ENCODE data around the gene NCAPD3. TPM values are rescaled to one million over a fixed set of nuclear protein-coding genes. Genes with fewer than 3 reads are reported as not detected.

The NCAPD3 gene
- total and polyA plus RNA-seq, 4 donors, result 4.4 to 23.5 (median 16.5) TPM

DNA sequence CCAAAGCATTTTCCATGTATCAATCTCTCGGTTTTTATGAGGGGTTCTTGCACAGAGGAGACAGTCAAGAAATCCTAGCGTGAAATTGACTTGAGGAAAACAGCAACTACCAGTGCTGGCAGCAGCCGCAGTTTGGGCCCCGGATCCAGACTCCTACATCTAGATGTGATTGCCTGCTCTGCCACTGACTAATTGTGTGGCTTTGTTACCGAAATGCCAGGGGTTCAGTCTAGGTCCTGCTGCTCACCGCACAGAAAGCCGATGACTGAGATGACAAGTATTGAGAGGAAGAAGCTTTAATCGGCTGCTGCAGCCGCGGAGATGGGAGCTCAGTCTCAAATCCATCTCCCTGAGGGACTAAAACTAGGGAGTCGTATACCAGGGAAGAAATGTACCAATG lies 44.2 kb upstream of the NCAPD3 start:
- Histone ChIP-seq H3K27me3 (ENCODE audit: control insufficient read depth in 3 of 3, insufficient read depth in 3 of 3, low read length in 2 of 3) (peaks cover 3 to 27% (median 16%) of the 10 kb centered on the region in 3 donors), H3K4me3 (no peak overlapping the region), H3K9me3 (ENCODE audit: control insufficient read depth in 4 of 4, insufficient read depth in 3 of 4, low read length in 3 of 4) (no peaks in the 10 kb centered on the region), H3K27ac (ENCODE audit: low read depth in 1 of 2, low read length in 1 of 2) (no peak overlapping the region), H3K9ac (ENCODE audit: insufficient read depth in 1 of 2, low read length in 2 of 2) (no peak overlapping the region), H3K4me1 (ENCODE audit: control insufficient read depth in 5 of 5, insufficient read depth in 5 of 5, low read length in 5 of 5) (peaks cover 0 to 6% (median 0%) of the 10 kb centered on the region in 5 donors), H3K36me3 (ENCODE audit: control insufficient read depth in 4 of 4, insufficient read depth in 4 of 4, low read length in 4 of 4) (peaks cover 0 to 6% (median 3%) of the 10 kb centered on the region in 4 donors)
- DNase-seq (no peak), ATAC-seq (ENCODE audit: insufficient read depth, low FRiP score) (no peak)
- TF ChIP-seq, protein P1, sequence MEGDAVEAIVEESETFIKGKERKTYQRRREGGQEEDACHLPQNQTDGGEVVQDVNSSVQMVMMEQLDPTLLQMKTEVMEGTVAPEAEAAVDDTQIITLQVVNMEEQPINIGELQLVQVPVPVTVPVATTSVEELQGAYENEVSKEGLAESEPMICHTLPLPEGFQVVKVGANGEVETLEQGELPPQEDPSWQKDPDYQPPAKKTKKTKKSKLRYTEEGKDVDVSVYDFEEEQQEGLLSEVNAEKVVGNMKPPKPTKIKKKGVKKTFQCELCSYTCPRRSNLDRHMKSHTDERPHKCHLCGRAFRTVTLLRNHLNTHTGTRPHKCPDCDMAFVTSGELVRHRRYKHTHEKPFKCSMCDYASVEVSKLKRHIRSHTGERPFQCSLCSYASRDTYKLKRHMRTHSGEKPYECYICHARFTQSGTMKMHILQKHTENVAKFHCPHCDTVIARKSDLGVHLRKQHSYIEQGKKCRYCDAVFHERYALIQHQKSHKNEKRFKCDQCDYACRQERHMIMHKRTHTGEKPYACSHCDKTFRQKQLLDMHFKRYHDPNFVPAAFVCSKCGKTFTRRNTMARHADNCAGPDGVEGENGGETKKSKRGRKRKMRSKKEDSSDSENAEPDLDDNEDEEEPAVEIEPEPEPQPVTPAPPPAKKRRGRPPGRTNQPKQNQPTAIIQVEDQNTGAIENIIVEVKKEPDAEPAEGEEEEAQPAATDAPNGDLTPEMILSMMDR (IDR thresholded peaks at IDR 0.05; ENCODE audit: control extremely low read depth, extremely low read depth), result no peak
- WGBS, 2 donors, result 92 to 93% methylated on average over 11 of the region's 11 CpGs

DNA sequence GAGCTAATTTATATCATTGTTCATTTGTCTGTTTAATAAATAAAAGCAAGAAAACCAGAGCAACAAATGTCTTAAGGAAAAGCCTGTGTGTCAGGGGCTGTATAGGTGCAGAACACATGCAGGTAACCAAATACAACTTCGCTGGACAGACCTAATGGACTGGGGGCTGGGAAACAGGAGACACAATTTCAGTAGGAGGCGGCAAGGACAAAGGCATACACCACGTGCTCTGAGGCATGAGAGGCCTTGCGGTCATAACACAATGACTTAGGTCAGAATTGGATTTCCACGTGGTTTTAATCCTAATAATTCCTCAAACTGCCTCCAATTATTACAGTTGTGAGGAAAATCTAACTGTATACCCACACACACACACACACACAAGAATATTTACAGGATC lies 43.7 kb upstream of the NCAPD3 start:
- ATAC-seq (ENCODE audit: insufficient read depth, low FRiP score), result no peak
- peaks cover 0 to 9% (median 7%) of the 10 kb centered on the region in 4 donors for H3K36me3 ChIP-seq (ENCODE audit: control insufficient read depth in 4 of 4, insufficient read depth in 4 of 4, low read length in 4 of 4)
- no peaks in the 10 kb centered on the region for H3K9me3 ChIP-seq (ENCODE audit: control insufficient read depth in 4 of 4, insufficient read depth in 3 of 4, low read length in 3 of 4)
- DNase-seq, result no peak
- H3K27ac ChIP-seq (ENCODE audit: low read depth in 1 of 2, low read length in 1 of 2), result no peak overlapping the region
- peaks cover 3 to 22% (median 11%) of the 10 kb centered on the region in 3 donors for H3K27me3 ChIP-seq (ENCODE audit: control insufficient read depth in 3 of 3, insufficient read depth in 3 of 3, low read length in 2 of 3)
- H3K4me1 ChIP-seq (ENCODE audit: control insufficient read depth in 5 of 5, insufficient read depth in 5 of 5, low read length in 5 of 5), result peaks cover 0 to 1% (median 0%) of the 10 kb centered on the region in 5 donors
- no peak overlapping the region for H3K4me3 ChIP-seq
- H3K9ac ChIP-seq (ENCODE audit: insufficient read depth in 1 of 2, low read length in 2 of 2), result no peak overlapping the region
- 83 to 87% methylated on average over 5 of the region's 5 CpGs for WGBS, 2 donors
- TF ChIP-seq, protein P1 (IDR thresholded peaks at IDR 0.05; ENCODE audit: control extremely low read depth, extremely low read depth), result no peak

DNA sequence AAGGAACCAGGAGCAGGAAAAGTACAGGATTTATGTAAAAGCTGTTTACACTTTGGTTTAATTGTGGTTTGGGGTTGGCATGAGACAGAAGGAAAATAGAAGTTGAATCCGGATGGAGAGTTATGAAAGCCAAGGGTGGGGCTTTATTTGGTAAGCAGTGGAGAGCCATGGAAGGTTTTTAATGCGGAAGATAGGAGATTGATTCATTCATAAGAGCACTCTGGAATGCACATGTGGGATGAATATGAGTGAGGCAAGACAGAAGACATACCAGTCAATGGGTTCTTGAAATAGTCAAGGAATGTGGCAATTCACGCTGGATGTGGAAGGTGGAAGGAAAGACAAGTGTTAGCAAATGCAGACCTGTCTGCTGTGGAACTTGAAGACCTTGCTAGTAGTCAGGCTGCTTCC lies 43.1 kb upstream of the NCAPD3 start:
- H3K4me1 ChIP-seq (ENCODE audit: control insufficient read depth in 5 of 5, insufficient read depth in 5 of 5, low read length in 5 of 5), result peaks cover 0 to 1% (median 0%) of the 10 kb centered on the region in 5 donors
- TF ChIP-seq, protein P1 (IDR thresholded peaks at IDR 0.05; ENCODE audit: control extremely low read depth, extremely low read depth), result no peak
- no peaks in the 10 kb centered on the region for H3K9me3 ChIP-seq (ENCODE audit: control insufficient read depth in 4 of 4, insufficient read depth in 3 of 4, low read length in 3 of 4)
- peaks cover 3 to 17% (median 8%) of the 10 kb centered on the region in 3 donors for H3K27me3 ChIP-seq (ENCODE audit: control insufficient read depth in 3 of 3, insufficient read depth in 3 of 3, low read length in 2 of 3)
- no peak overlapping the region for H3K9ac ChIP-seq (ENCODE audit: insufficient read depth in 1 of 2, low read length in 2 of 2)
- ATAC-seq (ENCODE audit: insufficient read depth, low FRiP score) (peak; percentile 82), DNase-seq (no peak)
- peaks cover 4 to 14% (median 11%) of the 10 kb centered on the region in 4 donors for H3K36me3 ChIP-seq (ENCODE audit: control insufficient read depth in 4 of 4, insufficient read depth in 4 of 4, low read length in 4 of 4)
- H3K4me3 ChIP-seq, result no peak overlapping the region
- WGBS, 2 donors, result 10 to 18% methylated on average over 3 of the region's 3 CpGs
- H3K27ac ChIP-seq (ENCODE audit: low read depth in 1 of 2, low read length in 1 of 2), result peak overlapping the region in 1 of 2 donors; percentile 17

DNA sequence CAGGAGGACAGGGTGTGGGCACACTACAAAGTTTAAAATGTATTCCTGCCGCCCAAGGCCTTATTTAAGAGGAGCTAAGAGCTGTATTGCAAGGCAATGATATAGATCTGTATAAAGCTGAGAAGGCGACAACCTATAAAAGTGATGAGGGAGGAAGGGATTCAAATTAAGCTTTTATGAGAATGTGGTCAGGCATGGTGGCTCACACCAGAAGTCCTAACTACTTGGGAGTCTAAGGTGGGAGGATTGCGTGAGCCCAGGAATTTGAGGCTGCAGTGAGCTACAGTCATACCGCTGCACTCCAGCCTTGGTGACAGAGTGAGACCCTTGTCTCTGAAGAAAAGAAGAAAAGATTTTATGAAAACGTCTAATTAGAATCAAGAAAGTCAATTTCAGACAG lies 42.7 kb upstream of the NCAPD3 start:
- WGBS, 2 donors, result 70% methylated on average over 5 of the region's 5 CpGs
- H3K9ac ChIP-seq (ENCODE audit: insufficient read depth in 1 of 2, low read length in 2 of 2), result no peak overlapping the region
- peaks cover 7 to 18% (median 11%) of the 10 kb centered on the region in 4 donors for H3K36me3 ChIP-seq (ENCODE audit: control insufficient read depth in 4 of 4, insufficient read depth in 4 of 4, low read length in 4 of 4)
- DNase-seq (no peak), ATAC-seq (ENCODE audit: insufficient read depth, low FRiP score) (peak; percentile 6)
- no peak overlapping the region for H3K4me3 ChIP-seq
- H3K27me3 ChIP-seq (ENCODE audit: control insufficient read depth in 3 of 3, insufficient read depth in 3 of 3, low read length in 2 of 3), result peaks cover 3 to 14% (median 5%) of the 10 kb centered on the region in 3 donors
- no peaks in the 10 kb centered on the region for H3K9me3 ChIP-seq (ENCODE audit: control insufficient read depth in 4 of 4, insufficient read depth in 3 of 4, low read length in 3 of 4)
- TF ChIP-seq, protein P1 (IDR thresholded peaks at IDR 0.05; ENCODE audit: control extremely low read depth, extremely low read depth), result no peak
- H3K4me1 ChIP-seq (ENCODE audit: control insufficient read depth in 5 of 5, insufficient read depth in 5 of 5, low read length in 5 of 5), result peaks cover 0 to 1% (median 0%) of the 10 kb centered on the region in 5 donors
- peak overlapping the region in 1 of 2 donors; percentile 54 for H3K27ac ChIP-seq (ENCODE audit: low read depth in 1 of 2, low read length in 1 of 2)

Measured in lung (tissue), 12 donors.